GM12891 (cell line): ENCODE results near the gene CADPS.

Source experiments
- DNase-seq: peaks from one replicate; pipeline ENCODE4 v3.0.0; 2011; ENCODE audit warnings: low spot score; ENCODE audit not compliant: insufficient read length
- FAIRE-seq: peaks from 2 replicates; lab custom pipeline; 2011; peaks lifted over from hg19 to GRCh38; lab: Jason Lieb, UNC
- PAX5 ChIP-seq: IDR thresholded peaks from 2 replicates; pipeline ENCODE4 v1.6.1; 2011; ENCODE audit warnings: low read length, moderate library complexity, mild to moderate bottlenecking; ENCODE audit not compliant: insufficient read depth, severe bottlenecking
- POLR2A ChIP-seq: IDR thresholded peaks from 2 replicates; pipeline ENCODE4 v1.6.1; 2011; ENCODE audit warnings: low read depth, low read length, control low read depth
- POLR2AphosphoS5 ChIP-seq: IDR thresholded peaks from 2 replicates; pipeline ENCODE4 v1.6.1; 2011; ENCODE audit warnings: low read depth, low read length, control low read depth
- POU2F2 ChIP-seq: IDR thresholded peaks from 2 replicates; pipeline ENCODE4 v1.6.1; 2011; ENCODE audit warnings: low read depth, mild to moderate bottlenecking, control low read depth, low read length, moderate library complexity
- SPI1 ChIP-seq: IDR thresholded peaks from 2 replicates; pipeline ENCODE4 v1.6.1; 2011; ENCODE audit warnings: low read depth, low read length, control low read depth
- TAF1 ChIP-seq: IDR thresholded peaks from 2 replicates; pipeline ENCODE4 v1.6.1; 2011; ENCODE audit warnings: low read depth, low read length, control low read depth

CADPS gene

DNA sequence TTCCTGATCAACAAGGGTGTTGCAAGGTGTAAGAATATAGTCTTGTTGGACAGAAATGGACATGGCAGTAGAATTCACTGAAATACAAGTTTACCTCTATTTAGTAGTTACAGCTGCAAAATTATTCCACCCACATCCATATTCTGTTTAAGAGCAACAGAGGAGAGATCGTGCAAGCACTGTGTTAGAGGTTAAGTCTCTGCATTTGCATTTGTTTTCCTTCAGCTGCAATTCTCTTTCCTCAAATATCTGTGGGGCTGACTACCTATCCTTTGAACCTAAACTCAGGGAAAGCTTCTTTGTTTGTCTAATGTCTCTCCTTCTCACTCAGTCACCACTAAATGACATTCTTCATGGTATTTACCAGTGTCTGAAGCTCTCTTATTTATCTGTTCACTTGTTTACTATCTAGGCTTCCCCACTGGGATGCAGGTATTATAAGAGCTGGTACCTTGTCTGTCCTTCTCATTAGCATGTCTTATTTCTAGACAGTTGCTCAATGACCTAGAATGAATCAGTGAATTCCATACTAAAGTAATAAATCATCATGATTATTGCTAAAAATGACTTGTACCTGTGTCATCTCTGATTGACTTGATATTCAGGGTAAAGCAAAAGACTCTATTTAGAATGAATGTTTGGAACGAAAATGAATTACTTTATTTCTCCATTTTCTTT lies 326.5 kb downstream of the CADPS start:
- DNase-seq (no peak), FAIRE-seq (no peak)
- TF ChIP-seq SPI1 = no peak
- TF ChIP-seq TAF1 = no peak
- no peak for TF ChIP-seq POU2F2
- TF ChIP-seq PAX5 = no peak
- TF ChIP-seq POLR2A = no peak
- no peak for TF ChIP-seq POLR2AphosphoS5

DNA sequence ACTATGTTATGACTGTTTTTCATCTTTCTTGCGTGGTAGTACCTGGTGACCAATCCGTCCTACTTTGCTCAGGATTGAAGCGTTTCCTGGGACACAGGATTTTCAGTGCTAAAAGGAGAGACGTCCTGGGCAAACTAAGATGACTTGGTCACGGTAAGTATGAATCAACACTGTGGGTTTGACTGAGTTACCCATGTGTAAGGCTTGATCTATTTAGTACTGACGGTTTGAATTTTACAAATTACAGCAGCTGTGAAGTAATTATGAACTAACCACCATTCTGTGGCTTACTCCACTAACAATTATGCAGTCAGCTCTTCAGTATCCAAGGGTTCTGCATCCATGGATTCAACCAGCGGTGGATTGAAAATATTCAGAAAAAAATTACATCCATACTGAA lies 328.9 kb downstream of the CADPS start:
- FAIRE-seq (no peak), DNase-seq (no peak)
- TF ChIP-seq POLR2A (no peak), POLR2AphosphoS5 (no peak), POU2F2 (no peak), TAF1 (no peak), PAX5 (no peak)

DNA sequence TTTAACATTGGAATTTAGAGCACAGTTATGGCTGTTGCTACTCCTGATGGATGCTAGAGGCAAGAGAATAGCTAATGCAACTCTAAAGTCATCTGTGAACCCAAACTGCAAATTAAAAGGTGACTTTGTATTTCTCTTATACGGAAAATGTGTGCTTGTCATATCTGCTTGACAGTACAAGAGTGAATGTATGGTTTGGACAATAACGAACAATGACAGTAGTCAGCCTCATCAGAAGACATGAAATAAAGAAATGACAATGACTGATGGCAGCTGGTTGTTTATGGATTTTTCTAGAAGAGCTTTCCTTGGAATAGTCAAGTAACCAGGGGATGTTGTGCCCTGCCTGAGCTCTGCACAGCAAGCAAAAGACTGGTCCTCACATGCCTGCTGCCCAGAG lies 333.0 kb downstream of the CADPS start:
- DNase-seq = no peak
- no peak for FAIRE-seq

DNA sequence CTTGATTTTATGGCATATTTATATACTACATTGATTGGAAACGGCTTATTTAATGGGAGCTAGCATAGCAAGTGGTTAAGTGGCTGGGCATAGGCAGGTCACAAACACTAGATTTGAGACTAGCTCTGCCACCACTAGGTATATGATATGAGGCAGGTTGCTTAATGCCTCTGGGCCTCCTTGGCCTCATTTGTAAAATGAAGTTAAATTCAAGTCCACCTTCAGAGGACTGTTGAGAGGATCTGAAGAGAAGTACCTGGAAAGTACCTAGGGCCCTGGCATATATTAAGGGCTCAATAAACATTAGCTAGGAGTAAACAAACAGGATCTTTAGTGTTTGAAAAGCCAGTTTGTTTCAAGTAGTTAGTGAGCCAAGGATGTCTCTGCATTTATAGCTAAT lies 335.5 kb downstream of the CADPS start:
- no peak for TF ChIP-seq POU2F2
- TF ChIP-seq PAX5 = no peak
- TF ChIP-seq TAF1 = no peak
- TF ChIP-seq SPI1 = no peak
- TF ChIP-seq POLR2AphosphoS5 = no peak
- FAIRE-seq (no peak), DNase-seq (no peak)

More for the DNA sequence above, 333.0 kb downstream of the CADPS start:
- no peak for TF ChIP-seq POLR2AphosphoS5
- no peak for TF ChIP-seq POLR2A
- TF ChIP-seq SPI1 = no peak
- no peak for TF ChIP-seq PAX5
- TF ChIP-seq TAF1 = no peak

DNA sequence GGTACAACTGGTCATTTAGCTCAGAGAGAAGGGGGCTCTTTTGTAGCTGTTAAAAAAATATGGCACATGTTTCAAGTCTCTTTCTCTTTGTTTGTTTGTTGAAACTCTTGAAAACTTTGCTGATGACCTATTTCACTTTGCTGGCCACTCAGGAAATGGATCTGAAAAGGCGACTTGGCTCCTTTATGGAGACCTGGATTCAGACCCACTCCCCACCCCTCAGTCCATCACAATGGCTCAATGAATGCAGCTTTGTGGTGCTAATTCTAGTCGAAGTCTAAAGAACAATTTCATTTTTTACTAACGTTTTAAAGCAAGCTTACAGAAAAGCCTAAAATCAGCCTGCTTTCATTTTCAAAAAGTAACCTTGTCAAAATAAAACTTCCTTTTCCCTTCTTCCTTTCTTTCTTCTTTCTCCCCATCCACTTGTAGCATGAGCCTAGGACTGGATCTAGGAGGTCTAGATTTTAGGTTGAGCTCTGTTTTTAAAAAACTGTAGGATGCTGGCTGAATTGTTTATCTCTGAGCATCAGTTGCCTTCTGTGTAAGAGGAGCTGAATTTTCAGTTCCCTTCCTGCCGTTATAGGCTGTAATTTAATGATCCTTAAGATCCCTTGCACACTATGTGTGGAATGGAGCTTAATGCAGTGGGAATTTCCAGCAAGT lies 336.4 kb downstream of the CADPS start:
- no peak for FAIRE-seq
- no peak for DNase-seq
- TF ChIP-seq PAX5 = no peak
- TF ChIP-seq POLR2A = no peak
- TF ChIP-seq POU2F2 = no peak
- no peak for TF ChIP-seq POLR2AphosphoS5
- TF ChIP-seq SPI1 = no peak
- TF ChIP-seq TAF1 = no peak

DNA sequence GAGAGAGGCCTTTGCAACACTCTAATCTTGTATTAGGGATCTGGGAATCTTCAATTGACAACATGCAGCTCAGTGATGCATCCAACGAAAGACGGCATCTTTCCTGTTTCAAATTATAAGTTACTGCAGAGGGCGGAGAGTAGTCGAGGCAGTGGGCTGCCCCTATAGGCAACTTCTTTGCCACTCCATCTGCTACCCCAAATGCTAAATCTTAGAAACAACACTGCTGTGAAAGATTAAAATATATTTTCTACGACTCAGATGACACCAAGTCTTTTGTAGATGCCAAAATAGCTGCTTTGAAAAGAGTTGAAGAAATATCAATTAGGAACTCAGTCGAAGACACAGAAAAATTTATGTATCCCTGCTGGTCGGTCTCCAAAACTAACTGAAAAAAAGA lies 340.9 kb downstream of the CADPS start:
- no peak for DNase-seq
- TF ChIP-seq TAF1 (no peak), POLR2A (no peak), POU2F2 (no peak), POLR2AphosphoS5 (no peak), SPI1 (no peak), PAX5 (no peak)
- no peak for FAIRE-seq

DNA sequence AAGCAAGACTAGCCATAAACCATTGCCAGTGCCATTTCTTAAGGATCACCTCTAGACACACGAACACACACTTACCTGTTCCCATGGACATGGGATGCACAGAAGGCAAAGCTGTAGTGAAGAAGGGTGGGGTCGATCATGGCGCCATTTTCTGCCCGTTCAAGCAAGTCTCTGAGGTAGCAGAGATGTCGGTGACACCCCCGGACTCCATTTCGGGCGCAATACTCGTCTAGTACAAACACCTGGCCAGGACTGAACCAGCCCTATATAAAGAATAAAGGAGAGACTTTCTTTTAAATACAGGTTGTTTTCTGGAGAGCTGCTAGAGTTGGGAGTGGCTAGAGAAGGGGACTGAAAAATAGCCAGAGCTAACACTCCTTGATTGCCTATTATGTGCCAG lies 342.4 kb downstream of the CADPS start:
- FAIRE-seq (no peak), DNase-seq (no peak)
- TF ChIP-seq SPI1 (no peak), POU2F2 (no peak), TAF1 (no peak), POLR2A (no peak), PAX5 (no peak), POLR2AphosphoS5 (no peak)

DNA sequence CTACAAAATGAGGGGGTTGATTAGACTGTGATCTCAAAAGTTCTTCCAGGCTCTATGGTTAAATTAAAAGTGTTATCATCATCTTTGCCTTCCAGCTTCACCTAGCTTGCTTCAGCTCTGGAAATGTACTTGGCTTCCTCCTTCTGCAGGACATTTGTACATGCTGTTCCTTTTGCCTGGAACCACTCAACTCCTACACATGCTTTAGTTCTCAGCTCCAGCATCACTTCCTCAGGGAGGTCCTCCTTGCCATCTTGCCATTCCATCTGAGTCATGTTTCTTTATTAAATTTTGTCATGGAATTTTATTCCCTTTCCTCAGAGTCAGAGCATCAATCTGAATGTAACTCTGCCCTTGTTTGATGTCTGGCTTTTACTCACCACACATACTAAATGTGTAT lies 343.2 kb downstream of the CADPS start:
- TF ChIP-seq SPI1 (no peak), PAX5 (no peak), TAF1 (no peak), POLR2A (no peak), POLR2AphosphoS5 (no peak), POU2F2 (no peak)
- DNase-seq = no peak
- no peak for FAIRE-seq

DNA sequence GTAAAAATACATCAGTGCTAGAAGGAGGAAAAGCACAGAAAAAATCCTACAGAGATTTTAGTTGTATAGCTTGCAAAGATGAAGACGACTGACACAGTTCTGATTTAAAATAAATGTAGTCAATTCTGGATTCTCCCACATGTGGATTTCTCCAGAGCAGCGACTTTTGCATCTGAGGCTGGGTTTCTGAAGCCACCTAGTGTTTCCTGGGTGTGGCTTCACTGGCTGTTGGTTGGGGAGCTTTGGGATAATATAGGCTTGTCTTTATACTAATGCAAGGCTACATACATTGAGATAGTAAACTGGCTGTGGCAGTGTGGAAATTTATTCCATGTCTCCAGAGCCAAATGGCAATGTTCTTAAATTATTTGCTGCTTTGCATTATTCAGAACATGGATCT lies 343.7 kb downstream of the CADPS start:
- DNase-seq (no peak), FAIRE-seq (no peak)
- TF ChIP-seq TAF1 (no peak), POU2F2 (no peak), SPI1 (no peak), POLR2AphosphoS5 (no peak)

DNA sequence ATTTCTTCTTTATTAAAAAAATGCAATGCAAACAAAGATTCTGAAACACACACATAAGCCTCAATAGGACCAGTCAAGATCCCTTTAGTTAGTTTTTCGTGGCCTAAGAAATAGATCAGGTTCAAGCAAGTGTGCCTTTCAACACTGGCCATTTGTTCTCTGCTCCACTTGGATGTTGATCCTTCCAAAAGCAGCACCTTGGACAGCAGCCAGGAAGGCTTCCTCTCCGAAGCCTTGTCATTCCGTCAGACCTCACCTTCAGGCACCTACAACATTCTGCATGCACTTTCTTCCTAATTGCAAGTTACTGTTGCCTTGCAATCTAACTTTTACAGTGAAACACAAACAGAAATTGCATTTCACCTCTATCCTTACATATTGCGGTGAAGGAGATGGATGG lies 346.0 kb downstream of the CADPS start:
- FAIRE-seq = no peak

More for the DNA sequence above, 346.0 kb downstream of the CADPS start:
- no peak for DNase-seq
- no peak for TF ChIP-seq TAF1
- TF ChIP-seq POU2F2 = no peak
- TF ChIP-seq PAX5 = no peak
- no peak for TF ChIP-seq POLR2A
- no peak for TF ChIP-seq POLR2AphosphoS5
- TF ChIP-seq SPI1 = no peak
